Lower leg skin (tissue), 4 donors: Measurements from ENCODE around the gene C8G. TPM values are rescaled to one million over a fixed set of nuclear protein-coding genes. Genes with fewer than 3 reads are reported as not detected.

Experiments
- DNase-seq, 2 donors: peaks; one replicate each; pipeline ENCODE4 v3.0.0-alpha.2; 2019; ENCODE audit warnings: low spot score in 2 of 2
- H3K4me3 ChIP-seq: fragments of 200-600 bp; sonication (generic); 2 replicates; pipeline ENCODE4 v1.5.1; 2017; ENCODE audit warnings: mild to moderate bottlenecking, low read depth; ENCODE audit not compliant: poor library complexity, severe bottlenecking
- POLR2A ChIP-seq, 2 donors: fragments of 450-650 bp; IDR thresholded peaks; one replicate each; pipeline ENCODE4 v1.6.1; 2016 to 2017; ENCODE audit warnings: antibody characterized with exemption in 2 of 2, mild to moderate bottlenecking in 1 of 2, moderate library complexity in 1 of 2
- WGBS, 2 donors: methylation state at CpG; one replicate each; pipeline ENCODE4 v1.1.5; 2018; 5-methylcytosine and 5-hydroxymethylcytosine counted together
- intact Hi-C: fragments of 100-400 bp; cut with DNase I; formaldehyde crosslinking; loops from one replicate; pipeline ENCODE4 v1.15.0; 2023; ENCODE audit warnings: low total_unique reads
- total RNA-seq, 4 donors: library from RNA; depleted of rRNA; stranded (reverse); fragments of >200 nt; gene quantifications; one replicate each; pipeline ENCODE4 v1.1.0, GENCODE V29; 2016
- TF ChIP-seq, protein P1 (sequence below), 3 donors: fragments of 450-650 bp; IDR thresholded peaks; one replicate each; pipeline ENCODE4 v1.5.1; 2016; ENCODE audit warnings: antibody characterized with exemption in 3 of 3, mild to moderate bottlenecking in 3 of 3, moderate library complexity in 2 of 3

C8G gene
- total RNA-seq, 4 donors from 2014 or later: not detected

GRCh38 chr9:136943291-136944211, 1.5 kb upstream of the C8G start:
- peak overlapping the region; percentile 69 for H3K4me3 ChIP-seq
- DNase-seq: no peak
- 29 to 43% methylated on average over 6 to 32 of the region's 61 CpGs for WGBS, 2 donors
- intact Hi-C loops: loop anchor here (10.0 kb wide), 1 partner anchor 89 kb away; the partner anchor contains the start of gene MAMDC4
- TF ChIP-seq POLR2A (IDR thresholded peaks at IDR 0.05): no peak
- TF ChIP-seq, protein P1, sequence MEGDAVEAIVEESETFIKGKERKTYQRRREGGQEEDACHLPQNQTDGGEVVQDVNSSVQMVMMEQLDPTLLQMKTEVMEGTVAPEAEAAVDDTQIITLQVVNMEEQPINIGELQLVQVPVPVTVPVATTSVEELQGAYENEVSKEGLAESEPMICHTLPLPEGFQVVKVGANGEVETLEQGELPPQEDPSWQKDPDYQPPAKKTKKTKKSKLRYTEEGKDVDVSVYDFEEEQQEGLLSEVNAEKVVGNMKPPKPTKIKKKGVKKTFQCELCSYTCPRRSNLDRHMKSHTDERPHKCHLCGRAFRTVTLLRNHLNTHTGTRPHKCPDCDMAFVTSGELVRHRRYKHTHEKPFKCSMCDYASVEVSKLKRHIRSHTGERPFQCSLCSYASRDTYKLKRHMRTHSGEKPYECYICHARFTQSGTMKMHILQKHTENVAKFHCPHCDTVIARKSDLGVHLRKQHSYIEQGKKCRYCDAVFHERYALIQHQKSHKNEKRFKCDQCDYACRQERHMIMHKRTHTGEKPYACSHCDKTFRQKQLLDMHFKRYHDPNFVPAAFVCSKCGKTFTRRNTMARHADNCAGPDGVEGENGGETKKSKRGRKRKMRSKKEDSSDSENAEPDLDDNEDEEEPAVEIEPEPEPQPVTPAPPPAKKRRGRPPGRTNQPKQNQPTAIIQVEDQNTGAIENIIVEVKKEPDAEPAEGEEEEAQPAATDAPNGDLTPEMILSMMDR (IDR thresholded peaks at IDR 0.05): no peak

GRCh38 chr9:136944212-136944518, 878 bp upstream of the C8G start:
- DNase-seq: no peak
- intact Hi-C loops: loop anchor here (10.0 kb wide), 1 partner anchor 89 kb away; the partner anchor contains the start of gene MAMDC4
- WGBS, 2 donors: 0% methylated on average over 12 to 17 of the region's 45 CpGs
- TF ChIP-seq POLR2A (IDR thresholded peaks at IDR 0.05): no peak
- TF ChIP-seq, protein P1 (IDR thresholded peaks at IDR 0.05): no peak
- peak overlapping the region; percentile 69 for H3K4me3 ChIP-seq

- TF ChIP-seq, protein P1 (IDR thresholded peaks at IDR 0.05): no peak
- TF ChIP-seq POLR2A (IDR thresholded peaks at IDR 0.05): no peak
- DNase-seq: no peak
- H3K4me3 ChIP-seq: no peak overlapping the region
- intact Hi-C loops: loop anchor here (10.0 kb wide), 1 partner anchor 91 kb away; the partner anchor contains the start of gene MAMDC4
- WGBS, 2 donors: 80 to 83% methylated on average over 25 to 28 of the region's 30 CpGs
Measured at GRCh38 chr9:136945333-136946227, 537 bp downstream of the C8G start.

GRCh38 chr9:136946228-136947027, 1.4 kb downstream of the C8G start:
- no peak overlapping the region for H3K4me3 ChIP-seq
- intact Hi-C loops: loop anchor here (10.0 kb wide), 1 partner anchor 92 kb away; the partner anchor contains the start of gene MAMDC4
- WGBS, 2 donors: 79 to 82% methylated on average over 15 to 23 of the region's 27 CpGs
- TF ChIP-seq, protein P1 (IDR thresholded peaks at IDR 0.05): no peak
- TF ChIP-seq POLR2A (IDR thresholded peaks at IDR 0.05): no peak
- no peak for DNase-seq
